NCI-H1694 (cell line): ENCODE results near the gene SH3TC1.

Source experiments
- DNase-seq: peaks from one replicate; lab custom pipeline; 2025; lab: John Stamatoyannopoulos, UW

The SH3TC1 gene

GRCh38 chr4:8287343-8288280 lies 88.5 kb downstream of the SH3TC1 start:
- no peak for DNase-seq

- DNase-seq, result no peak
Observed at GRCh38 chr4:8289151-8289750, 90.2 kb downstream of the SH3TC1 start.

GRCh38 chr4:8289956-8290700 lies 91.0 kb downstream of the SH3TC1 start:
- no peak for DNase-seq

- DNase-seq, result no peak
Observed at GRCh38 chr4:8290701-8290970, 91.5 kb downstream of the SH3TC1 start.
